ENCODE measurements around the gene KICS2. TPM values are rescaled to one million over a fixed set of nuclear protein-coding genes. Genes with fewer than 3 reads are reported as not detected.

KICS2 gene
- 6.5 TPM for total RNA-seq

DNA sequence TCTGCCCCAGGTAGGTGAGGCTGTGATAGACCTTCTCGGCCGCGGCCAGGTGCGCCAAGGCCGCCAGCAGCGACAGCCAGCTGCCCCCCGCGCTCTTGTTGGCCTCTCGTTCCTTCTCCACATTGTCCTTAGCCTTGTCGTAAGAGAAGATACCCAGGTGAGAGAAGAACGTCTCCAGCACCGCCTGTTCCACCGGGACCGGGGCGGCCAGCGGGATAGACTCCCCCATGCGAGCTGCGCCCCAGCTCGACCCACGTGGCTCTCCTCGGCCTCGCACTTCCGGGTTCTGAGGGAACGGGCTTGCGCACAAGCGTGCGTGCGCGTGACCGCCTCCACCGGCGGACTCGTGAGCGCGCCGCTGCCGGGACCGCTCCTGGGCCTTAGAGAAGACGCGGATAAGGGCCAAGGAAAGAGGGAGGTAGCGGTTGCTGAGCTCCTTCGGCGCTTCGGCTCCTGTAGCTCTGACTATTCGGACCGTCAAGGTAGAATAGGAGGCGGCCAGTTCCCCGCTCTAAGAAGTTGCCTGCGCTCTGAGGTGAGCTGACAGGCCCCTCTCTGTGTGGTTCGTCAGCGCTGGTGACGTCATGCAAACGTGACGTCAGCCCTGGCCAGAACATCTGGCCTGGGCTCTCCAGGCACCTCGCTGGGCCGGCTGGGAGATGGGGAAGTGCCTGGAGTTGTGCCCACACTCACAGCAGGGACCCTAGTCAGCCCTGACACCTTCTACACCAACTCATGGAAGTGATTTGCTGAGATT is at the start of gene KICS2:
TSS of gene KICS2 (minus strand) at position 288 of the 757 bp plus-strand sequence. CDS start at position 229, 59 bp downstream.
- DNase-seq (ENCODE audit: low spot score in 2 of 2): peak; percentile 79 to 86
- no peak for FAIRE-seq

DNA sequence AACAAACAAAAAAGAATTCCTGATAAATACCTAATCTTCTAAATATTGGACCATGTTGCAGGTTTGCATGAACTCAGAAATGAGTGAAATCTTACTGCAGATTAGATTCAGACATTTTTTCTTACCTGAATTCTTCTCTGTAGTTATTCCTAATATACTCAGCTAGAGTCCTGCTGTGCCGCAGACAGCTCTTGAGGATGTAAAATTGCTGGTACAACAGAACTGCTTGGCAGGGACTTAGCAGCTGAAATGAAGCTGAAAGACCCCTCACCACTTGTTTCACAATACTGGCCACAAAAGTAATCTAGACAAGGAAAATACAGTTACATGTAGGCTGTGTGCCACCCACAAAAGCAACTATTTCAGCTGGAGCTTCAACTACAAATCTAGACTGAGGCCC is 48.3 kb upstream of the KICS2 start:
- no peak for FAIRE-seq

DNA sequence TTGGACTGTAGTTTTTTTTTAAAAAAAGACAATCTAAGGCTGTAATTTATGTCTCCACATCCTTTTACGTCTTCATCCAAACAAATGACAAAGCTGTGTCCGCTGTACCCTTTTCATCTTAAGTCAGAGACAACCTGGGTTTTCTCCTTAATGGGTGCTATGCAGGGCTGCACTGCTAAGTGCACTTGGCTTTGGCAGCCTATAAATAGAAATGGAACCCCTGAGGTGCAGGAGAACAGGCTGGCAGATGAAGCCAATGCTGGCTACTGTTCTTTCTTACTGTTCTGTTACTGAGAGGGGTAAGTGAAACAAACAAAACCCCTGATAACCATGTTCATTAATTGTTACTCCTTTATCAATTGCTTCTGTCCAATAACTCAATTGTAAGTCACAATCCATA is 47.1 kb upstream of the KICS2 start:
- no peak for FAIRE-seq
- no peak for DNase-seq (ENCODE audit: low spot score in 2 of 2)

More for the DNA sequence above, 48.3 kb upstream of the KICS2 start:
- no peak for DNase-seq (ENCODE audit: low spot score in 2 of 2)

DNA sequence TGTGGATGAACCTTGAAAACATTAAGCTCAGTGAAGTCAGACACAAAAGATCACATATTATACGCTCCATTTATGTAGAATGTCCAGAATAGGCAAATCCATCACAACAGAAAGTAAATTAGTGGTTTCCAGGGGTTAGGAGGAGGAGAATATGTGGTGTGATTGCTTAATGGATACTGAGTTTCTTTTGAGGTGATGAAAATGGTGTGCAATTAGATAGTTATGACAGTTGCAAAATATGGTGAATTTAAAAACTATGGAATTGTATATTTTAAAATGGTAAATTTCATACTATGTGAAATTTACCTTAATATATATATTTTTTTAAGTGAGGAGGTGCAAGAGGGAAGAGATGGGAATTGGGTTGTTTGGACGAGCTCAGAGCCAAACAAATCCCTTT is 46.3 kb upstream of the KICS2 start:
- DNase-seq (ENCODE audit: low spot score in 2 of 2) (no peak), FAIRE-seq (no peak)

DNA sequence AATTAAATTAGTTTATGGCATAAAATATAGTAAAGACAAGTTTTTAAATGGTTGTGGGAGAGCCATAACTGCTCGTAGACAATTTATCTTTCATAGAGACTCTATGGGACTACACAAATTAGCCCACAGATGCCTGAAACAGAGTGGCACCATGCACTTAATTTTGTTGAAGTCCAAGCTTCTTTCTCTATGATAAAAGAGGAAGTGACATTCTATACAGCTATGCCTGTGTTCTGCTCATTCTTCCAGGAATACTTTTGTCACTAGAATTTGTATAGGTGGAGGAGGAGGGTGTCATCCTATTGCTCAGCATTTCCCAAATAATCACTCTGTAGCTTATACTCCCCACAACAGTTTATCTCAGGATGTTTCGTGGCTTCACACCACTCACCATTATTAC is 43.7 kb upstream of the KICS2 start:
- no peak for FAIRE-seq

DNA sequence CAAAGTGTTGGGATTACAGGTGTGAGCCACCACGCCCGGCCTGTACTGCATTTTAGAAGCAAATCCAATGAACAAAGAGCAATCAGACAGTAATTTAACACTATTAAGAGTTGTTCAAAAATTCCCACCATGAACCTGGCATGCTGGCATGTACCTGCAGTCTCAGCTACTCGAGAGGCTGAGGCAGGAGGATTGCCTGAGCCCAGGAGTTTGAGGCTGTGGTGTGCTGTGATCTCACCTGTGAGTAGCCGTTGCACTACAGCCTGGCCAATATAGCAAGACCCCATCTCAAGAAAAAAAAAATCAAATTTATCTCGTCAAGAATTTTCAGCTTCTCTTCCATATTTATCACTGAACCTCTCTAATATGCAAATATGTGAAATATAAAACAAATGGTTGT is 39.7 kb upstream of the KICS2 start:
- FAIRE-seq (no peak), DNase-seq (ENCODE audit: low spot score in 2 of 2) (no peak)

More for the DNA sequence above, 43.7 kb upstream of the KICS2 start:
- no peak for DNase-seq (ENCODE audit: low spot score in 2 of 2)

DNA sequence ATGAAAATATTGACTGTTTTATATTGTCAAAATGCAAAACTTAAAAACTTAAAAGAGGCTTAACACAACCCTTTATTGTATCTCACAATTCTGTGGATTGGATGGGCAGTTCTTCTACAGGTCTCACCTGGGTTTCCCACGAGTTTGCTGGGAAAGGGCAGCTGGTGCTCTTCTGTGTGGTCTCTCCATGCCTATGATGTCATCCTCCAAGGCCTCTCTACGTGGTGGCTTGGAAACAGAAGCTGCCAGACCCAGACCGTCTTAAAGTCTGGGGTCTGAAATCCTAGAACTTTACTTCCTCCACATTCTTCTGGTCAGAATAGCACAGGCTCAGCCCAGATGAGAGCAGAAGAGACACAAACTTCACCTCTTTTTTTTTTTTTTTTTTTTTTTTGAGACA is 36.5 kb upstream of the KICS2 start:
- DNase-seq (ENCODE audit: low spot score in 2 of 2): no peak
- FAIRE-seq: no peak

DNA sequence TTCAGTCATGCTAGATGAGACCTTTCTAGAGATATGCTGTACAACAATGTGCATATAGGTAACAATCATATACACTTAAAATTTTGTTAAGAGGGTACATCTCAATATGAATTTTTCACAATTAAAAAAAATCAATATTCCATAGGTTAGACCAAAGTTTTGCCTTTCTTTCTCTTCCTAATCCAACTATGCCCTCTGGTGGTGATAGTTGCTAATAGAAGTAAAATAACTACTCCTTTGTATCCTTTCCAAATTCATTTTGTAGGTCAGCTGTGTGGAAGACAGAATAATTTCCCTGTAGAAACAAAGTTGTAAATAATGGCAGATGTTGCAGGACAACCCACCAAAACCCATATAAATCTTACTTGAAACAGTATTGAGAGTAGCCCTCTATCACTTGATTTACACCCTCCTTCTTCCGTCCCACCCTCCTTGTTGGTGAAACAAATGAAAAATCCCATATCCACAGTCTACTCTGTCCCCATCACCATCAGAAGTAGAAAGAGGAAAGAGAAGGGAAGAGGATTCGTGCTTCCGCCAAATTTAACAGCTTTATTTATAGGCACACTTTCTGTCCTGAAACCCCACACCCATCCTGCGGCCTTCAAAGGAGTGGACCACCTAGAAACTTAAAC is 34.2 kb upstream of the KICS2 start:
- peak; percentile 7 to 38 for DNase-seq (ENCODE audit: low spot score in 2 of 2)
- peak; percentile 98 for FAIRE-seq

DNA sequence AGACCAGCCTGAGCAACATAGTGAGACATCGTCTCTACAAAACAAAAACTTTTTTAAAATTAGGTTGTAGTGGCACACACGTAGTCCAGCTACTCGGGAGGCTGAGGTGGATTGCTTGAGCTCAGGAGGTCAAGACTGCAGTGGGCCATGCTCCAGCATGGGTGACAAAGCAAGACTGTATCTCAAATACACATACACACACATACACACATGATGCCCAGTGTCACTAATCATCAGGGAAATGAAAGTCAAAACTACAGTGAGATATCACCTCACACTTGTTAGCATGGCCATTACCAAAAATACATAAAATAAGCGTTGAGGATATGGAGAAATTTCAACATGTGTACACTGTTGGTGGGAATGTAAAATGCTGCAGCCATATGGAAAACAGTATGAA is 33.2 kb upstream of the KICS2 start:
- no peak for FAIRE-seq
- DNase-seq (ENCODE audit: low spot score in 2 of 2): no peak

DNA sequence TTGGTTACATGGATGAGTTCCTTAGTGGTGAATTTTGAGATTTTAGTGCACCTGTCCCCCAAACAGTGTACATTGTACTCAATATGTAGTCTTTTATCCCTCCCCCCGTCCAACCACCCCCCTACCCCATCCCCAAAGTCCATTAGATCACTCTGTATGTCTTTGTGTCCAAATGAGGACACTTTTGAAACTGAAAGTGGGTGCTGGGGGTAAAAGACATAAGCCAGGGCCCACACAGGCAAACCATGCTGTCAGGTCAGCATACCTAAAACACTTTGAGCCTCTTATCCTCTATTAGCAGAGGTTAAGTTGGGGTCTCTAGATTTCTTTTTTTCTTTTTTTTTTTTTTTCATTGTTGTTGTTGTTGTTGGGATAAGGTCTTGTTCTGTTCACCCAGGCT is 31.3 kb upstream of the KICS2 start:
- DNase-seq (ENCODE audit: low spot score in 2 of 2) (no peak), FAIRE-seq (no peak)

DNA sequence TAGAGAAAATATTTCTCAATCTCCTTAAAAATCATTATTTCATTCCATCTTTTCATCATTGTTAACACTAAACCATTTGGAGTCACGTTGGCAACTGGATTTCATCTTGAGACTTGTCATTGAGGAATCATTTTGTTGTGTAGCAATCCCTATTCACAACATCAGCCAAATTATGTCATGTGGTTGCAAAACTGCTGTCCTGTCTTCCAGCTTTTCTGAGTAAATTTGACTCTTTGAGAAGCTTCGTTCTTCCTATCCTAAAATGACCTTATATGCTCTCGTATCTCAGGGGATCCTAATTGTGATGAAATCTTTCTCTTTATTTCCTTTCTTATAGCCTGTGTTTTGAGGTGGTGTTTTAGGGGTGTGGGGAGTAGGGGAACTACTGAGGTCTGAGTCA is 30.6 kb upstream of the KICS2 start:
- FAIRE-seq (no peak), DNase-seq (ENCODE audit: low spot score in 2 of 2) (peak in 1 of 2 donors; percentile 6)

DNA sequence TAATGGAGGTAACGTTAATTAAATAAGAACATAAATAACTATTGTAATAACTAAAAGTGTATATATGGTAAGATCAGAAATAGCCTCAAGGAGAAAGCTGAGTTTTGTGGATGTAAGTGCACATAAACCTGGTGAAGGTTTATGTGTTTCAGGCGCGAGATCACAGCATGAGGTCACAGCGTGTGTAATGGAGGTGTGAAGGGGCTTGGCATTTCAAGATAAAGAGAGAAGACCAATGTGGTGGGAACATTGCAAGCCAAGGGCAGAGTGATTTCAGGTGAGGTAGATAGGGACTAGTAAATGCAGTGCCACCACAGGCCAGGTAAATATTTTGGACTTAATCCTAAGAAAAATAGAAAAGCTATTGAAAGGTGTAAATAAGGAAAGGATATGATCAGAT is 21.7 kb upstream of the KICS2 start:
- DNase-seq (ENCODE audit: low spot score in 2 of 2) (no peak), FAIRE-seq (no peak)

DNA sequence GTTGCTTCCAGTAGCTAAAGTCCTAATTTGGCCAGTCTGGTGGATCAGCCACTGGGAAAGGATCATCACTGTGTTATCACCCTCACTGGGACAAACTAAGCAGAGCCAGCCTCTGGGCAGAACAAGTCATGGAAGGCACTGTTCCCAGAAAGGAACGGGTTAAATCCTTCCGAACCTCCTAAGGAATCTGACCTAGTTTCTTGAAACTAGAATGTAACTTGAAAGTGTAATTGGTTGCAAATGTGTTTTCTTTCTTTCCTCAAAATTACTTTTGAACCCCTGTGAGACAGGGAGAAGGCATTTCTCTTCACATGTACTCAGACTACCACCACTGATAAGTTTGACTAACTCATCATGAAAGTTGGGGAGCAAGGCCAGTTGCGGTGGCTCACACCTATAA is 18.7 kb upstream of the KICS2 start:
- no peak for DNase-seq (ENCODE audit: low spot score in 2 of 2)
- FAIRE-seq: no peak

DNA sequence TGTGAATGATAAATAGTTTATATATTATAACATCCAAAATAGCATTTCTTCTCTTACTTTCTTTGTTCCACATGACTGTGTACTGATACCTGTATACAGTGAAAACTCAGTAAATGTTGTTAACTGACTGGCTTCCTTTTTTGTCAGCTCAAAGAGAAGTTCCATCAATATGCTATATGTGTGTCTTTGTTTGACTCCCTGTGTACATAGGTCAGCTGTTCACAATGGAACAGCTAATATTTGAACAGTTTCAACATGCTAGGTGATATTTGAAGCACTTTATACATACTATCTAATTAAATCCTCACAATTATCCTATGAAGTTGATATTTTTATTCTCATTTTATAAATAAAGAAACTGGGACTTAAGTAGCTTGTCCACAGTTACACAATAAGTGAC is 15.3 kb upstream of the KICS2 start:
- FAIRE-seq: no peak
- no peak for DNase-seq (ENCODE audit: low spot score in 2 of 2)

DNA sequence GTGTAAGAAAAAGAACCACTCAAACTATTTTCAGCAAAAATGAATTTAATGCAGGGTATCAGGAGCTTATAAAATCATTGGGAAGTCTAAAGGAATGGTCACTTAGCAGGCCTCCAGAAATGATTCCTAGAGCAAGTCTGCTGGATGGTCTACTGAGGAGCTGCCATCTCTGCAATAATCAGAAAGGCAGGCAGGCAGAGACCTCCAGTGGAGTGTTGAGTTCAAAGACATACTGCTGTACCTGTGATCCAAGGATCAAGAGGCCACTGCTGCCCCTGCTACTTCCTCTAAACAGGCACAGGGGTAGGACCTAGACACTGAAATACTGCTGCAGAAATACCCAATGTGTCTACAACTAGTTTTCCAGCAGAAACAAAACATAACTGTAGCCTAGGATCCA is 14.5 kb upstream of the KICS2 start:
- FAIRE-seq (no peak), DNase-seq (ENCODE audit: low spot score in 2 of 2) (no peak)

DNA sequence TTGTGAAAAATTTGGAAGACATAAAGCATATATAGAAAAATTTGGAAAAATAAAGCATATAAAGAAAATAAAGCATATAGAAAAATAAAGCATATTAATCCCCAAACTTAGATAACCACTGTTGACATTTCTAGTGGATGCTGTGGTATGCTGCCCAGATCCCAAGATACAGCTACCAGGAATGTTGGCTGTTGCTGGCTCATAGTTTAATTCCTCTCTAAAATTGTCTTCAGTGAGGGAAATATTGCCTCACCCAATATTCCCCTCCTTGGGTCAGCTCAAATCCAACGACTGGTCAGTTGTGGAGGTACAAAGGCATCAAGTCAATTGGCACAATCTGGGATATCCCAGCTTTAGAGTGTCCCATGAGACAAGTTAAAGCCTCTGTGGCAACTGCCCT is 10.1 kb upstream of the KICS2 start:
- DNase-seq (ENCODE audit: low spot score in 2 of 2): no peak

DNA sequence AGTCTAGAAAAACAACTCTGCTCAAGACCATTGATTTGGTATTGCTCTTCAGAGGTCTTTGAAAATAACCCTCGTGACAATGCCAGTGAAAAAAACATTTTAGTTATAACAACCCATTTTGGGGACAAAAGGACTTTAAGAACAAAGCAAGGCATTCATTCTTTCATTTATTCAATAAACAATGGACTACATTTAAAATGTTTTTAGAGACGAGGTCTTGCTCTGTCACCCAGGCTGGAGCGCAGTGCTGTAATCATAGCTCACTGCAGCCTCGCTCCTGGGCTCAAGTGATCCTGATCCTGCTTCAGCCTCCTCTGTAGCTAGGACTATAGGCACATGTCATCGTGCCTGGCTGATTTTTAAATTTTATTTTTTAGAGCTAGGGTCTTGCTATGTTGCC is 7.7 kb upstream of the KICS2 start:
- DNase-seq (ENCODE audit: low spot score in 2 of 2) (no peak), FAIRE-seq (no peak)

More for the DNA sequence above, 10.1 kb upstream of the KICS2 start:
- FAIRE-seq: no peak

DNA sequence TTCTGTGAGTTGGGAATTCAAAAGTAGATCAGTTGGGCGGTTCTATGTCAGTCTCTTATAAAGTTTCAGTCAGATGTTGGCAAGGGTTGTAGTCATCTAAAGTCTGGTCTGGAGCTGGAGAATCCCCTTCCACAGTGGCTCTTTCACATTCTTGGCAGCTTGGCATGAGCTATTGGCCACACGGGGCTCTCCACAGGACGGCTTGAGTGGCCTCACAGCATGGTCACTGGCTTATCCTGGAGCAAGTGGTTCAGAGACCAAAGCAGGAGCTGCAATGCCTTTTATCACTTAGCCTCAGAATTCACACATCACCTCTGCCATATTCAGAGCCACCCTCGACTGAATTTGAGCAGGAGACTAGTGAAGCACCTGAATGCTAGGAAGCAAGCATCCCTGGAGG is 7.1 kb upstream of the KICS2 start:
- no peak for FAIRE-seq
- no peak for DNase-seq (ENCODE audit: low spot score in 2 of 2)

DNA sequence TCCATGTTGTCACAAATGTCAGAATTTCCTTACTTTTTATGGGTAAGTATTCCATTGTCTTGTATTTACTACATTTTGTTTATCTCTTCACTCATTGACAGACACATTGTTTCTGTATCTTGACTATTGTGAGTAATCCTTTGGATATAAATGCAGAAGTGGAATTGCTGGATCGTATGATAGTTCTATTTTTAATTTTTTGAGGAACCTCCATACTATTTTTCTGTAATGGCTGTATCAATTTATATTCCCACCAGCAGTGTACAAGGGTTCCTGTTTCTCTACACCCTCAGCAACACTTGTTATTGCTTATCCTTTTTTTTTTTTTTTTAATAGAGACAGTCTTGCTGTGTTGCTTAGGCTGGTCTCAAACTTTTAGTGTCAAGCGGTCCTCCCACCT is 3.5 kb upstream of the KICS2 start:
- no peak for DNase-seq (ENCODE audit: low spot score in 2 of 2)
- no peak for FAIRE-seq

DNA sequence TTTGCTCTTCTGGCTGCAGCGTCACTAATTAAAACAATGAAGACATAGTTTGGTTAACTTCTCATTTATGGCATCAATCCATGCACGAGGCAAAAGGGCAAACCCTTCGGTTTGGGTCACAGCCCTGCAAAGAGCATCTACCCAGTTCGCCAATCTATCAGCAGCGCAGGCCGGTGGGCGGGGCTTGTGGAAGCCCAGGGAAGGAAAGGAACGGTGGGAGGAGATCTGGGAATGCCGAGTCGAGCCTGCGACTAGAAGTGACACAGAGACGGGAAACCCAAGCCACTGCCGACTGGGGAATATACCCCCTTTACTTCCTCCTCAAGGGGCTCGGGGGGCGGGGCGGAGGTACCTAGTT is 466 bp downstream of the KICS2 start:
- DNase-seq (ENCODE audit: low spot score in 2 of 2): peak; percentile 43 to 45
- no peak for FAIRE-seq

DNA sequence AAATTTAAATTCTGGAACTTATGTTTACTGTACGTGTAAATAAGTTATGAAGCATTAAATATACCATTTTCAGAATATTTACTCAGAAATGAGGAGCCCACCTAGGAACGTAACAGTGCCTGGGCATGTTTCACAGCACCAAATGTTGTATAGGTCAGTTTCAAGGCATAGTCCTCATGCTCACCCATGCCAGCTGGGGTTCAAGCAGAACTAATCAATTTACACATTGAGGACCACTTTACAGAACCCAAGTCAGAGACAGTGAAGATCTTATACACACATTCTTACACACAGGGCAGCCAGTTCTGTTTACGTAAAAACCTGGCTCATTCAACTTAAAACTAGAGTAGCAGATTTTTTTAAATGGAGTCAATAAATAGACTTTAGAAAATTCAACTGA is 2.0 kb downstream of the KICS2 start:
- no peak for FAIRE-seq
- DNase-seq (ENCODE audit: low spot score in 2 of 2): no peak

DNA sequence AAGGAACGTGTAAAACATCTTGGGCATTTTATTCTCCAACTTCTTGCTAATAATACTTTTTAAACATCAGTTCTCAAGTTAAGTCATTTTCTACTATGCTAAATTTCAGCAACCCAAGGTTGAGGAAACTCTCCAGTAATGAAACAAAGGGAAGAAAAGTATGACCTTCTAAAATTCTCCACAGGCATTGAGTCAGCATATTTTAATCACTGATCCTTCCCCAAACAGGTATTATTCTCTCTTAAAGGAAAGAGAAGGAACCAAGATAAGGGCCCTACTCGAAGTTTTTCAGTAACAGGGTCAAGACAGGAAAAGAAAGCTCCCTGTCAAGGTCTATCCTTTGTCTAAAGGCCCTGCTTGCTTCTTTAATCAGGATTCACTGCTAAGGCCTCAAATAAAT is 3.0 kb downstream of the KICS2 start:
- FAIRE-seq (no peak), DNase-seq (ENCODE audit: low spot score in 2 of 2) (no peak)
